IPS DF 6.9 (cell line): ENCODE measurements around the gene PLCB1.
"Not testable (repeated sequence)": the region's sequence is repeated elsewhere in the genome, so short reads cannot be mapped to it uniquely, and the experiment has no call there.

Experiments used
- DNase-seq: peaks from one replicate; pipeline ENCODE4 v3.0.0-alpha.2; 2013; ENCODE audit warnings: low read depth, low spot score
- H3K27ac ChIP-seq: one replicate; pipeline ENCODE4 v1.5.1; 2013; ENCODE audit warnings: low read length, control low read depth
- H3K27me3 ChIP-seq: 2 replicates; pipeline ENCODE4 v1.6.1; 2013; ENCODE audit warnings: mild to moderate bottlenecking, low read length; ENCODE audit not compliant: control insufficient read depth, insufficient read depth
- H3K36me3 ChIP-seq: 2 replicates; pipeline ENCODE4 v1.6.1; 2013; ENCODE audit warnings: low read length; ENCODE audit not compliant: control insufficient read depth, insufficient read depth
- H3K4me1 ChIP-seq: 2 replicates; pipeline ENCODE4 v1.6.1; 2013; ENCODE audit warnings: low read length; ENCODE audit not compliant: control insufficient read depth, insufficient read depth
- H3K4me3 ChIP-seq: 2 replicates; pipeline ENCODE4 v1.5.1; 2013; ENCODE audit warnings: mild to moderate bottlenecking, low read length
- H3K9me3 ChIP-seq: 2 replicates; pipeline ENCODE4 v1.6.1; 2013; ENCODE audit warnings: low read length, inconsistent platforms; ENCODE audit not compliant: control insufficient read depth, insufficient read depth
- WGBS: extraction: QIAGEN DNeasy Blood & Tissue Kit; methylation state at CpG from one replicate; pipeline ENCODE4 v1.1.7; 2013; ENCODE audit warnings: mixed read lengths, missing lambda C conversion rate; ENCODE audit not compliant: insufficient read length, insufficient coverage; 5-methylcytosine and 5-hydroxymethylcytosine counted together

The PLCB1 gene

GRCh38 chr20:8461186-8461585 lies 329.1 kb downstream of the PLCB1 start:
- H3K27me3 ChIP-seq = no peaks in the 10 kb centered on the region
- no peak overlapping the region for H3K4me3 ChIP-seq
- no peaks in the 10 kb centered on the region for H3K9me3 ChIP-seq
- no peak overlapping the region for H3K27ac ChIP-seq
- H3K4me1 ChIP-seq = no peaks in the 10 kb centered on the region
- DNase-seq = no peak
- no peaks in the 10 kb centered on the region for H3K36me3 ChIP-seq

DNA sequence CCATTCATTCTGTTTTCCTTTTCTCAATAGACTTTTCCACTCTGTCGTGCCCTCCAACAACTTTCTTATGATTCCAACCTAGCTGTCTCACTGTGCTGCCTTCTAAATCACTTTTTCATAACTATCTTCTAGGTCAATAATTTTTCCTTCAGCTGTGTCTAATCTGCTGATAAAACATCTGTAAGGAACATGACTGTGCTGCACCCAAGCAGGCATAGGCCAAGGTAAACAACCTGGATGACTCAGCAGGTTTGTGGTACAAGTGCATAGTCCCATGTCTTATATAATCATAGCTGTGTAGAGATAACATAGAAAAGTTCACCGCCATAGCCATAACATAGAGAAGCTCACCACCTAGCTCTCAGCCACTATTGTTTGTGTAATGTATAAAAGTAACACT lies 332.3 kb downstream of the PLCB1 start:
- Histone ChIP-seq H3K36me3 (no peaks in the 10 kb centered on the region), H3K27ac (no peak overlapping the region), H3K4me1 (no peaks in the 10 kb centered on the region), H3K9me3 (no peaks in the 10 kb centered on the region), H3K4me3 (no peak overlapping the region), H3K27me3 (no peaks in the 10 kb centered on the region)
- no peak for DNase-seq
- no CpG with 5 or more reads among the region's 2 CpGs for WGBS

- not testable (repeated sequence) for H3K9me3 ChIP-seq, DNase-seq, H3K36me3 ChIP-seq, H3K27me3 ChIP-seq, H3K27ac ChIP-seq, H3K4me1 ChIP-seq, H3K4me3 ChIP-seq
- WGBS = no CpG with 5 or more reads among the region's 2 CpGs
These were observed 334.7 kb downstream of the PLCB1 start for GRCh38 chr20:8466781-8467180.

DNA sequence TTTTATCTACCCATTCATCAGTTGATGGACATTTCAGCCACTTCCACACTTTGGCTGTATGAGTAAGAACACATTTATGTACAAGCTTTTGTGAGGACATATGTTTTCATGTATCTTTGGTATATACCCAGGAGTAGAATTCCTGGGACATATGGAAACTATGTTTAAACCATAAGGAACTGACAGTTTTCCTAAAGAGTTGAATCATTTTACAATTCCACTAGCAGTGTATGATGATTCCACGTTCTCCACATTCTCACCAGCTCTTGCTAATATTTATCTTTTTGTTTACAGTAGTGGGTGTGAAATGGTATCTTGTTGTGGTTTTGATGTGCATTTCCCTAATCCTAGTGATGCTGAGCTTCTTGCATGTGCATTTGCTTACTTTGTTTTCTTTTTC lies 338.1 kb downstream of the PLCB1 start:
- Histone ChIP-seq H3K4me3 (no peak overlapping the region), H3K27me3 (no peaks in the 10 kb centered on the region; the same call in 1 of the 2 replicates), H3K9me3 (no peaks in the 10 kb centered on the region), H3K4me1 (no peaks in the 10 kb centered on the region), H3K27ac (no peak overlapping the region), H3K36me3 (no peaks in the 10 kb centered on the region)
- WGBS = no CpG with 5 or more reads among the region's 1 CpG
- no peak for DNase-seq

DNA sequence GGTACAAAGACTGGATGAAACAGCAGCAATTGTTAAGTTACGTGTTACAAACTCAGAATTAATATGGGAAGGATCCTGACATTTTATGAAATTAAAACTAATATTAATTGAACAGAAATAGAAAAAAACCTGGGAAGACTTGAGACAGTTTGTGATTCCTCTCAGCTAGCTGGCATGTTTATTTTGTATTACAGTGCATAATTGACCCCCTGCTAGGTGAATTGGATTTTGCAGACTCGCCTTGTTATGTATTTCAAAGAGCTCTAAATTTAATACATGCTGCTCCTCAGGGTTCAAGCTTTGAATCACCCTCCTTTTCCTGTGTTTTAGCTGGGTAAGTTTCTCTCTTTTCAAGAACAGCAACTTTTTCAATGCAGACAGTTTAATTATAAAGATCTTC lies 339.4 kb downstream of the PLCB1 start:
- no peak overlapping the region for H3K27ac ChIP-seq

GRCh38 chr20:8473459-8473858 lies 341.4 kb downstream of the PLCB1 start:
- Histone ChIP-seq H3K27me3 (no peaks in the 10 kb centered on the region; the same call in 1 of the 2 replicates), H3K9me3 (no peaks in the 10 kb centered on the region), H3K27ac (no peak overlapping the region), H3K4me1 (no peaks in the 10 kb centered on the region), H3K36me3 (no peaks in the 10 kb centered on the region), H3K4me3 (no peak overlapping the region)
- no peak for DNase-seq
- no CpG with 5 or more reads among the region's 1 CpG for WGBS

More for the DNA sequence above, 339.4 kb downstream of the PLCB1 start:
- no CpG with 5 or more reads among the region's 2 CpGs for WGBS
- no peak overlapping the region for H3K4me3 ChIP-seq
- H3K27me3 ChIP-seq = no peaks in the 10 kb centered on the region; the same call in 1 of the 2 replicates
- H3K9me3 ChIP-seq = no peaks in the 10 kb centered on the region
- H3K4me1 ChIP-seq = no peaks in the 10 kb centered on the region
- no peaks in the 10 kb centered on the region for H3K36me3 ChIP-seq
- DNase-seq = no peak

GRCh38 chr20:8474027-8474668 lies 342.1 kb downstream of the PLCB1 start:
- Histone ChIP-seq H3K9me3 (no peaks in the 10 kb centered on the region), H3K4me3 (no peak overlapping the region), H3K27ac (no peak overlapping the region), H3K27me3 (no peaks in the 10 kb centered on the region; the same call in 1 of the 2 replicates), H3K4me1 (no peaks in the 10 kb centered on the region), H3K36me3 (no peaks in the 10 kb centered on the region)
- 100% methylated on average over 1 of the region's 4 CpGs for WGBS
- DNase-seq = no peak

GRCh38 chr20:8476021-8476420 lies 344.0 kb downstream of the PLCB1 start:
- DNase-seq = no peak
- Histone ChIP-seq H3K9me3 (no peaks in the 10 kb centered on the region), H3K36me3 (no peaks in the 10 kb centered on the region), H3K4me3 (no peak overlapping the region), H3K27ac (no peak overlapping the region), H3K27me3 (no peaks in the 10 kb centered on the region; the same call in 1 of the 2 replicates), H3K4me1 (no peaks in the 10 kb centered on the region)
- WGBS = no CpG with 5 or more reads among the region's 2 CpGs

DNA sequence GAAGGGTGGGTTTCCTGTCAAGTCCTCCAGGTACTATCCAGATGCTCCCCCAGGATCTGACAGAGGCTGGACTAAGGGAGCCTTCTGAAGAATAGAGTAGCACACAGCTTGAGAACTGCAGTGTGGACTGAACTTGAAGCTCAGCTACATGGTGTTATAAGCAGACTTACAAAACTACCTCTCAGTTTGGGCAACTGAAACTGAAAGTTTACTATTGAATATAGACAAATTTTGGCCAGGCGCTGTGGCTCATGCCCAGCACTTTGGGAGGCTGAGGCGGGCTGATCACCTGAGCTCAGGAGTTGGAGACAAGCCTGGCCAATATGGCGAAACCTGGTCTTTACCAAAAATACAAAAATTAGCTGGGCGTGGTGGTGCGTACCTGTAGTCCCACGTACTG lies 348.5 kb downstream of the PLCB1 start:
- no peak for DNase-seq
- Histone ChIP-seq H3K36me3 (no peaks in the 10 kb centered on the region), H3K9me3 (no peaks in the 10 kb centered on the region), H3K4me1 (no peaks in the 10 kb centered on the region), H3K4me3 (no peak overlapping the region), H3K27me3 (no peaks in the 10 kb centered on the region), H3K27ac (no peak overlapping the region)
- no CpG with 5 or more reads among the region's 6 CpGs for WGBS

DNA sequence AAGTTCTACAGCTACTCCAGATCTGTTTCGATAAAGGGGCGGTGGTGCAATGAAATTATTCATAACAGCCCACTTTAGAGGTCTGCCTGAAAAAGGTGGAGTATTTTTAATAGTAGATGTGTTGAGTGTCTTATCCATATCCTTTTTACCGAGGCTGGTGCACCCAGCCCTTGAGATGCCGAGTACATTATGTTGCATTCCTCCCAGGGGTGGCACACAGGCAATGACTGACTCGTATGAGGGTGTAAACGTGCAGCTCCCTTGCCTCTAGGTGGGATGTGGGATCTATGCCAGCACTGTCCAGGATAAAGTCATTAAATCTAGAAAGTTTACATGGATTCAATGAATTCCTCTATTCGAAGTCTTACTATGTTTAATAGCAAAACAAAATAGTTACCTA lies 355.6 kb downstream of the PLCB1 start:
- Histone ChIP-seq H3K9me3 (no peaks in the 10 kb centered on the region), H3K4me1 (no peaks in the 10 kb centered on the region), H3K36me3 (no peaks in the 10 kb centered on the region), H3K27ac (no peak overlapping the region), H3K4me3 (no peak overlapping the region), H3K27me3 (no peaks in the 10 kb centered on the region)
- no CpG with 5 or more reads among the region's 7 CpGs for WGBS
- DNase-seq = no peak

DNA sequence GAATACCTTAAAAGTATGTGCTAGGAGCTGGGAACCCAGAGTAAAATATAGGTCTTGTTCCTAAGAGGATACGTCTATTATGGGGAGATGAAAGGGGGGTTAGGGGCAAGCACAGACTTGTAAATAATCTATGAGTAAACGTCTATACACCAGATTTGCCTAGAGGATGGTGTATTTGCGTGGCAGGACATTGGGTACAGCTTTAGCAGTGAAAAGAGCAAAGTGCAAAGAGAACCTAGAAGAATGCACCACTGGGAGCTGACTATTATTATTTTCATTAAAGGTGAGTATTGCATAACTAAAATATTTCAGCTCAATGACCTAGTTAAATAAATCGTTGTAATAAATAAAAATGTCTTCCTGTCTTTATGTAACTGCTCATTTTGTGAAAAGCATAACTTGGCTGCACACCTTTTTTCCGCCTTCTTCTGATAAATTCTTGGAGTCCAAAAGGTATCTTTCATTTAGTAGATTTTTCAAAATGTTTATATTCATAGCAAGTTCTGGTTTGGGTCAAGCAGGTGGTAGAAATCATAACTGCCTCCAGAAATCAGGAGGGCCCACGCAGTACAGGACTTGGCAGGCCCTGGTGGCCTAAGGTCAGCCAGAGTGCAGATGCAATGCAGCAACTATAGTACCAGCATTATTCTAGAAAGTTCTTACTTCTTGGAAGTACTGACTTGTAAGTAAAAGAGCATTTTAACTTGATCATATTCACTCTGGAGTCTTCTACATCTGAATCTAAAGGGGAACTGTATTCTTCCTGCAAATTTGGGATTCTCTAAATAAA lies 357.2 kb downstream of the PLCB1 start:
- no peaks in the 10 kb centered on the region for H3K4me1 ChIP-seq
- H3K36me3 ChIP-seq = no peaks in the 10 kb centered on the region
- DNase-seq = no peak
- WGBS = no CpG with 5 or more reads among the region's 6 CpGs
- no peaks in the 10 kb centered on the region for H3K9me3 ChIP-seq
- H3K27me3 ChIP-seq = no peaks in the 10 kb centered on the region
- H3K4me3 ChIP-seq = no peak overlapping the region
- no peak overlapping the region for H3K27ac ChIP-seq
